HG03097 (cell line): ENCODE data around the gene ENKUR.

Source experiments
- ATAC-seq: cut with Tn5 transposase; IDR thresholded peaks from one replicate; pipeline ENCODE4 v1.9.1; 2021; ENCODE audit not compliant: unreplicated experiment, low FRiP score

The ENKUR gene

DNA sequence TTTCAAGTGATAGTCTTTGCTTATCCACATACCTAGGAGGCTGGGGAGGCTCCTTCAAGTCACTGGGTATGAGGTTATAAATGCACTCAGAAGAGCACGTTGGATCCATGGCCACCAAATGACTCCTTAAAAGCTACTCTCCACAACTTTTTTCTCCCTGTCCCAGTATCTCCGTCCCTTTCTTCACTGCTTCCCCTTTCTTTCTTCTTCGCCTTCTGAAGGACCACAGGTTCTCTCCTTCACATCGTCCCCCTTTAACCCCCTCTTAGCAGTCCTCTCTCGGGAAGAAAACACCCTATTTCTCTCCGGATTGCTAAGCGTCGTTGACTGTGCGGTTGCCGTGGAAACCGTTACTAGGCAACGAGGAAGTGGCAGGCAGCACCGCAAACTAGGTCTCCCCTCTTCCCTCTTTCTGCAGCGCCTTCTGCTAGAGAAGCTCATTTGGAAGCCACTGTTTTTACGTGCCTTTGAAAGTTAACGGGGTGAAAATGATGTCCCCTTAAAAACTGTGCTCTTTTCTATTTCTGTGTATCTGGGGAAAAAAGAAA, at the start of gene ENKUR:
Gene ENKUR, minus strand, starts transcription at position 331 of the 548 bp plus-strand sequence. Its CDS starts 222 bp downstream, at position 109.
- peak; percentile 60 for ATAC-seq

- ATAC-seq: no peak
Observed at GRCh38 chr10:25064401-25064800, 48.4 kb upstream of the ENKUR start.

DNA sequence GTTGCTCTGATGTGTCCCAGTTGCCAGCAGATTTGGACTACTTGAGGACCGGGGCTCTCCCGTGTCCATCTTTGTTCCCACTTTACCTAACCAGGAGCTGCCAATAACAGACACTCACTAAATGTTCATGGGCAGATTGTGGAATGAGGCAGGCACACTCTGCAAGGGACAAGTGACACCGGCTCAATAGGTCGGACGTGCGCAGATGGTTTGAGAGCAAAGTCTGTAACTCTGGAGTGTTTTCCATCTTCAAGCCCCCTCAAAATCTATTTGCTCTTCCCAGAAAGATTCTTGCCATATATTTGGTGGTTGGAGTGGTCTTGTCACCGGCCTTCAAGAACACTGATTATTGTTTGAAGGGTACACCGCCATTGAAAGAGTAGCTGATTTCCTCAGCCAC, 47.7 kb upstream of the ENKUR start:
- no peak for ATAC-seq

GRCh38 chr10:25063157-25063556, 47.2 kb upstream of the ENKUR start:
- ATAC-seq: no peak

GRCh38 chr10:25061711-25062449, 45.9 kb upstream of the ENKUR start:
- ATAC-seq: no peak

- ATAC-seq: no peak
Observed at GRCh38 chr10:25061125-25061524, 45.2 kb upstream of the ENKUR start.

DNA sequence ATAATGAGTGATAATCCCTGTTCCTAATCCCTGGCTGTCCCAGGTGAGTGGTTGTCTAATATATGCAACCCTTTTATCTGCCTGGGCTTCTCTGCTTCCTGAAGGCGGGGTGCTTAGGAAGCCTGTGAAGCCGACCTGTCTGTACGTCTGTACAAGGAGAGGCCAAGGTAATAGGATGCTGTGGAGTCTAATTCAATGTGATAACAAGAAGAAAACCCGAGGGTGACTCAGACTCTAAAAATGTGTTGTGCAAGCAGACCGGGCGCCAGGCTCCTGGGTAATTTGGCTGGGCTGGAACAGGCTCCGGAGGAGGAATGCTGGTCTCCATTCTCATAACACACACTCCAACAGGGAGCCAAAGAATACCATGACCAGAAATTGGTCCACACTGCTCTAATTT, 44.0 kb upstream of the ENKUR start:
- no peak for ATAC-seq

GRCh38 chr10:25057886-25058285, 41.9 kb upstream of the ENKUR start:
- no peak for ATAC-seq

DNA sequence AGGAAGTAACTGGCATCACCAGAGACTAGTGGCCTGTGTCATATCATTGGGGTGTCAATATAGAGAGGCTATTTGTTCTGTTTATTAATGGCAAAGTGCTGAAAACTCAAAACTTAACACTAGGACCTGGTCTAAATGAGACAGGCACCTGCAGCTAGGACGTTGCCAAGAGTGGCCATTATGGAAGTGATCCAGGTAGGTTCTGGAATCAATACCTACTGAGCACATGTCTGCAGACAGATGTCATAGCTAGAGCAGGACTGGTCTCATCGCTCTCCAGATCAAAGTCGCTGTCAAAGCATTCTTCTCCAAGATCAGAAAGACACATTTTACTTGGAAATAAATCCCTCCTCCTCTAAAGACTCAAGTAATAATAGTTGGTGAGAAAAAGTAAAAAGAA, 40.8 kb upstream of the ENKUR start:
- no peak for ATAC-seq

GRCh38 chr10:25052012-25052411, 36.1 kb upstream of the ENKUR start:
- ATAC-seq: no peak

- no peak for ATAC-seq
Observed at GRCh38 chr10:25050402-25050801, 34.4 kb upstream of the ENKUR start.

DNA sequence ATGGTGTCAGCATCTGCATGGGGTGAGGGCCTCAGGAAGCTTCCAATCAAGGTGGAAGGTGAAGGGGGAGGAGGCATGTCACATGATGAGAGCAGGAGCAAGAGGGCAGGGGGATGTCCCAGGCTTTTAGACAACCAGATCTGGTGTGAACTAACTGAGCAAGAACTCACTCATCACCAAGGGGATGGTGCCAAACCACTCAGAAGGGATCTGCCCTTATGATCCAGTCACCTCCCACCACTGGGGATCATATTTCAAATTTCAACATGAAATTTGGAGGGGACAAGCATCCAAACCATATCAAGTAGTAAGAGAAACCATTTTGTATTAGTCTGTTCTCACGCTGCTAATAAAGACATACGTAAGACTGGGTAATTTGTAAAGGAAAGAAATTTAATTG, 34.0 kb upstream of the ENKUR start:
- ATAC-seq: no peak

GRCh38 chr10:25048450-25048849, 32.5 kb upstream of the ENKUR start:
- ATAC-seq: no peak

DNA sequence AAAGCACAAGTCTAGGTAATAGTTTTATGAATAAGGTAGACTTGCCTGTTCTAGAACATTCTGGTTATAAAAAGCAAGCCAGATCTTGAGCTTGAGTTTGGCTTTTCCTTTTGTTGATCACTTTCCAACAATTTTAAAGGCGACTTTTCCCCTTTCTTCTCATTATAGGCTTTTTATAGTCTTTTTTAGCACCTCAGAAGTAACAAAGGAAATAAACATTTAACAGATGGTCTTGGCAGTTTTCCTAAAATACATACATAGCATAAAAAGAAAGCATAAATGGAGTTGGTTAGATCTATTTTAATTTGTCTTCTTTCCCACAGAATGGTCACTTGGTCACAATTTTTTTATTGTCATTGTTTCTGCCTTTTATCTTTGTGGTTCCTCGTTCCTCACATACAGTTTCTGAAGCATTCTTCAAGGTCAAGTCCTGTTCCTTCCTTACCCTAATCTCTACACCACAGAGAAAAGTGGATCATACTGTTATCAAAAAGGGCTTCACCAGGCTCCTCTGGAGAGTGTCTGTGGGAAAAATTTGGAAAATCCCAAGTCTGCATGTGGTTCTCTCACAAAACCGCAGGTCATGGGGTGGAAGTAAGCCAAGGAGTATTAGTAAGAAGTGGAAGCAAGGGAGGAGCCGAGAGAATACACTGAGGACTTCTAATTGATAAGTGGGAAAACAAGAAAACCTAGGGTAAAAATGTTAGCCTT, 31.8 kb upstream of the ENKUR start:
- ATAC-seq: no peak

DNA sequence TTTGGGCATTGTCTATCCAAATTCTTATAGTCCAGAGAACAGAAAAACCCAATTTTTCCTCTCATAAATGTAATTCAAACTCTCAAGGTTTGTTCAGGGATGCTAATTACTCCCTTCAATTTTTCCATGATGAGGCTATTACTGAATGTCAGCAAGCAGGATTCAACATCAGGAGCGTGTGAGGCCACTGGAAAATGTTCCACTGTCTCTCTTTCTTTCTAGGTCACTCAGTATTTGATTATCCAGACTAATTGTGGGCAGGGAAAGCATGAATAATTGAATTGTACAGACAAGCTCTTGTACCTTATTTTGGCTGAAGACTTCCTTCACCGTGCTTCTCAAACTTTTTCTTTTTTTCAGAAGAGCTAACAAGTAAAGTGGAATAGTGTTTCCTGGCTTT, 31.1 kb upstream of the ENKUR start:
- no peak for ATAC-seq

DNA sequence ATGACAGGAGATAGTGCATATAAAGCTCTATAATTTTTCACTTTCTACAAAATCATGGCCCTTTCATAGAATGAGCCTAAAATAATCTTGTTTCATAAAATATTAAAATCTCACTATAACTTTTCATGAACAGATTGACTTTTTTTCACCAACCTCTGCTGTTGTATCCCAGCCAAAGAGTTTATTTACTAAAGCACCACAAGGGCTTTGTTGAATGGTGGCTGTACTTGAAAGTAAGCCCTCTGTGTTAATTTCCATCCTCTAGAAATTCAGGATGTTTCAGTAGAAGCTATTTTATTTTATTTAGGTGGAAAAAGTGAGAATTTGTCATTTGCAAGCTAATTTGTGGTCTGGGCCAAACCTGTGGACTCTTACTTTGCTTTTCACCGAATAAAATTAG, 30.7 kb upstream of the ENKUR start:
- ATAC-seq: no peak

- no peak for ATAC-seq
Observed at GRCh38 chr10:25039531-25039930, 23.6 kb upstream of the ENKUR start.

DNA sequence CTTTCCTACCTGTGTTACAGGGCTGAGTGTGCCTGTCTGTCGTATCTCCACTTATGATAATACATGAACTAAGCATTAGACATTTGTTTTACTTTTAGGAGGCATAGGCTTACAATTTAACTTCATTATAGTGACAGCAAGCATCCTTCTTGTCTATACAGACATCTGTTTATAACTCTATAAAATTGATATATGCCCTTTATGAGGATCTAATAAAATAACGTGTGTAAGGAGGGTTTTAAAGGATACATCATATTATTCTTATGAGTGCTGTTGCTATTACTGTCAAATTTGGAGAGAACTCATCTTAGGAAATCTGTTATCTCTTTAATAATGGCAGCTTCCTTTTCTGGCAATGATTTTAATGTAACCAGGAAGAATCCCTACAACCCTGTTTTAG, 22.4 kb upstream of the ENKUR start:
- ATAC-seq: no peak

DNA sequence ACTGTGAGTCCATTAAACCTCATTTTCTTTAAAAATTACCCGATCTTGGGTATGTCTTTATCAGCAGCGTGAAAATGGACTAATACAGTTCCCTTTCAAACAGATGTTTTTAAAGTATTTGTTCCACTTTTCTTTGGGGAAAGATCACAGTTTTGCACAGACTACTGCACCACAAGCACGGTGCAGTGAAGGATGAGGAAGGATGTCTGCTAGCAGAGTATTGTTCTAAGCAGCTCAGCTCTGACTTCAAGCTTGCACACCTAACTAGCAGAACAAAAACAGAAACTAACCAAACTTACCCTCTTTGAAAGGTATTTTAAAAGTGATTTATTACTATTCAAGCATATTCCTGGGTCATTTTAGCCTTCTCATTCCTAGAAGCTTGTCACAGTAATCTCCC, 20.4 kb upstream of the ENKUR start:
- ATAC-seq: no peak

DNA sequence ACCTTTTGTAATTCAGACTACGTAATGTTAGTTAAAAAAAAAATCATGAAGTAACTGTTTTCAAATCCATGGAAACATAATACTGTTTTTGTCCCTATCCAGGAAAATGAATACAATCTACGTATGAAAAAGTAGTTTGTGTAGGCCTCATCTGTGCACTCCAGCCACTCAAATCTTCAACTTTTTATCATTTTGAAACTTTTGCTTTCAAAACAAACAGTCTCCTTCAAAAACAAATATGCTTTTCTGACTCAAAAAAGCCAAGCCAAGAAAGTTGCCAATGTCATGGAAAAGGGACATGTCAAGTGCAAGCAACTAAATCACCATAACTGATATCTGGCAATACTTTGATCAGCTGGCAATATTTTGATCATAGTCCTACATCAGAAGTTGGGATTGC, 13.6 kb upstream of the ENKUR start:
- ATAC-seq: no peak

GRCh38 chr10:25028711-25029110, 12.8 kb upstream of the ENKUR start:
- ATAC-seq: no peak

- no peak for ATAC-seq
Observed at GRCh38 chr10:25026463-25026862, 10.5 kb upstream of the ENKUR start.
